Measurements from ENCODE around the gene MYO1B.
"Not testable (repeated sequence)": the region's sequence is repeated elsewhere in the genome, so short reads cannot be mapped to it uniquely, and the experiment has no call there.

The MYO1B gene

GRCh38 chr2:191405546-191405945 lies 160.3 kb downstream of the MYO1B start:
- DNase-seq (ENCODE audit: low spot score) = no peak

GRCh38 chr2:191410646-191411436 lies 165.6 kb downstream of the MYO1B start:
- DNase-seq (ENCODE audit: low spot score) = no peak

- no peak for DNase-seq (ENCODE audit: low spot score)
Measured at GRCh38 chr2:191411472-191411871, 166.3 kb downstream of the MYO1B start.

- DNase-seq (ENCODE audit: low spot score) = no peak
Measured at GRCh38 chr2:191412353-191412752, 167.1 kb downstream of the MYO1B start.

- DNase-seq (ENCODE audit: low spot score) = no peak
Measured at GRCh38 chr2:191415101-191415500, 169.9 kb downstream of the MYO1B start.

GRCh38 chr2:191415858-191416257 lies 170.7 kb downstream of the MYO1B start:
- DNase-seq (ENCODE audit: low spot score) = no peak

- DNase-seq (ENCODE audit: low spot score) = no peak
Measured at GRCh38 chr2:191417746-191418145, 172.5 kb downstream of the MYO1B start.

- no peak for DNase-seq (ENCODE audit: low spot score)
Measured at GRCh38 chr2:191421950-191422349, 176.7 kb downstream of the MYO1B start.

- no peak for DNase-seq (ENCODE audit: low spot score)
Measured at GRCh38 chr2:191427031-191427430, 181.8 kb downstream of the MYO1B start.

- no peak for DNase-seq (ENCODE audit: low spot score)
Measured at GRCh38 chr2:191428141-191428540, 182.9 kb downstream of the MYO1B start.

- no peak for DNase-seq (ENCODE audit: low spot score)
Measured at GRCh38 chr2:191430476-191430875, 185.3 kb downstream of the MYO1B start.

- DNase-seq (ENCODE audit: low spot score) = no peak
Measured at GRCh38 chr2:191432121-191432520, 186.9 kb downstream of the MYO1B start.

GRCh38 chr2:191434072-191434471 lies 188.9 kb downstream of the MYO1B start:
- DNase-seq (ENCODE audit: low spot score) = no peak

- no peak for DNase-seq (ENCODE audit: low spot score)
Measured at GRCh38 chr2:191435141-191435540, 189.9 kb downstream of the MYO1B start.

GRCh38 chr2:191436368-191437055 lies 191.3 kb downstream of the MYO1B start:
- no peak for DNase-seq (ENCODE audit: low spot score)

- no peak for DNase-seq (ENCODE audit: low spot score)
Measured at GRCh38 chr2:191439481-191439880, 194.3 kb downstream of the MYO1B start.

- no peak for DNase-seq (ENCODE audit: low spot score)
Measured at GRCh38 chr2:191441496-191442214, 196.5 kb downstream of the MYO1B start.

- DNase-seq (ENCODE audit: low spot score) = no peak
Measured at GRCh38 chr2:191443446-191443845, 198.2 kb downstream of the MYO1B start.

GRCh38 chr2:191446910-191447309 lies 201.7 kb downstream of the MYO1B start:
- DNase-seq (ENCODE audit: low spot score) = no peak

GRCh38 chr2:191451116-191451515 lies 205.9 kb downstream of the MYO1B start:
- no peak for DNase-seq (ENCODE audit: low spot score)

- DNase-seq (ENCODE audit: low spot score) = no peak
Measured at GRCh38 chr2:191452065-191452464, 206.9 kb downstream of the MYO1B start.

GRCh38 chr2:191453761-191454160 lies 208.6 kb downstream of the MYO1B start:
- no peak for DNase-seq (ENCODE audit: low spot score)

- DNase-seq (ENCODE audit: low spot score) = not testable (repeated sequence)
Measured at GRCh38 chr2:191456506-191456905, 211.3 kb downstream of the MYO1B start.

Data from COLO829 (cell line).